Posterior cingulate gyrus (tissue), 11 donors: ENCODE results near the gene SDR42E1.

Experiments used
- DNase-seq, 10 donors: peaks; one replicate each; pipeline versions ENCODE4 v3.0.0 to v3.0.0-alpha.2; 2020 to 2021; ENCODE audit warnings: mixed read lengths in 3 of 10
- intact Hi-C: fragments of 100-400 bp; cut with DNase I; formaldehyde crosslinking; loops from one replicate; pipeline ENCODE4 v1.15.1; 2023

SDR42E1 gene

DNA sequence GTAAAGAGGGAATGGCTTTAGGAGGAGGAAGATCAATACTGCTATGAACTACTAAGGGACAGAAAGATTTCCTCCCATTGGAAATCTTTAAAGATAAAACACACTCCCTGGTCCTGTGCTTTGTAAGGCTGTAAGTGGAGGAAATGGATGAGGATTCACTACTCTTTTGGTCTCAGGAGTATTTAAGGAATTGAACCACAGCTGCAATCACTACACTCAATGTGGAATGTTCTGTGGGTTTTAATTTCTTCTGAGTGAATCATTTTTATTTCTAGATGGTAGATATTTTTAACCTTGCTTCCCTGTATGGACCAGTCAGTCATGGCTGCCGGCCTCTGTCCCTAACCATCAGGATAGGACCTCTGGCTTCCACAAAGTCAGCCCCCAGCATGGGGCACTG lies 65.6 kb downstream of the SDR42E1 start:
- intact Hi-C loops, result no loop called here
- no peak for DNase-seq

DNA sequence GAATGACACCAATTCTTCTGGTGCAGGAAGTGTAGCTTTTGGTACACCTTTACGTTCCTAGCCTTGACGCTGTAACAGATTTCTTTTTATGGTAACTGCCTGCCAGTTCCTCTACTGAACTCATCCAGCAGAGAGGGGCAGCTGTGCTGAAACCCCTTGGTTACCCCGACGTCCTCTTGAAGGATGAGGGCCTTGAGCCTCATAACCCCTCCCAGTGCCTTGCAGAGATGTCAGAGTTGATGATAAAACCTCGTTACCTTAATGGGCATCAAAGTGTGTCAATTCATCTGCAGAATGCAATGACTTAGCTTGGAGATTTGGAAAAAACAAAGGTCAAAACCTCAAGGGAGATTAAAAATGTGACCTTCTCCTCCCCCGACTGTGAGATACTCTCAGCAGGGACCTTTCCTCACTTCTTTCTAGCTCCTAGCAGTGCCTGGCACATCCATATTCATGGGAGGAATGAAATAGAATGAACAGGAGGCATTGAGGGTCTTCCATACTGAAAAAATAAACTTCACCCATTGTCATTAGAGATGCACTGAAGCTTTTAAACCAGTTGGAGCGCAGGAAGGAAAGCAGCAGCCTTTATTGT lies 69.2 kb downstream of the SDR42E1 start:
- intact Hi-C loops, result loop anchor here (5.0 kb wide), 1 partner anchor 290 kb away; no protein-coding TSS in a partner anchor
- no peak for DNase-seq

- intact Hi-C loops, result loop anchor here (5.0 kb wide), 1 partner anchor 291 kb away; no protein-coding TSS in a partner anchor
Measured at GRCh38 chr16:81940781-81941560, 70.3 kb downstream of the SDR42E1 start.

DNA sequence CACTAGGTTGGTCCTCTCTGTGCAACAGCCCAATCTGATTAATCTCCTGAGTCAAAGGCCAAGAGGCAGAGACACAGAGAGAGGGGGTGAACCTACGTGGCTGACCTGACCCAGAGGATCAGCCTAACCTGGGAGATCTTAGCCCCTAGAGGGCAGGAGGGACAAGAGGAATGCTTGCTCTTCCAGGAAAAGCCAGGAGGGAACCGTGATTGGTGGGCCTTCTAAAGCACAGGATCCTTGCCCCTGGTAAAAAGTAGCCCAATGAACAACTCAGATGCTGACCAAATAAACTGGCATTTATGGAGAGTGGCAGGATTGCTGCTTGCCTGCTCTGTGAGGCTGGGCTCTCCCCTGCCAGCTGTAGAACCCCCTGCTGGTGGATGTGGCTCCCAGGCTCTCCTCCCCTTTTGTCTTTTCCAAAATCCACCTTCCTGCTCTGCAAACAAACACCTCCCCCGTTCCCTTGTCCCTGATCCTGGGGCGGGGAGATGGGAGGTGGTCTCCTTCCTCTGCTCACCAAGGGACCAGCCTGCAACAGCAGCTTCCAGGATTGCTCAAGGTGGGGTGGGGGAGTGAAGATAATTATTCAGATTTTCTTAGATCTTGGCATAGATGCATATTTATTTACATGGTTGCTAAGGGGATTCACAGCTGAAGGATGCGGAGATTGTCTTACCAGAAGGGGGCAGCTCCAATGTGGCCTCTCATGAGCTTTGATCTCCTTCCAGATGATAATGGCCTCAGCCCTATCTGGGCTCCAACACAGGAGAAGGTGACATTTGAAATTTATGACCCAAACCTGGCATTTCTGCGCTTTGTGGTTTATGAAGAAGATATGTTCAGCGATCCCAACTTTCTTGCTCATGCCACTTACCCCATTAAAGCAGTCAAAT lies 71.9 kb downstream of the SDR42E1 start:
- intact Hi-C loops, result loop anchor here (5.0 kb wide), 1 partner anchor 293 kb away; no protein-coding TSS in a partner anchor
- DNase-seq, result no peak

More at GRCh38 chr16:81940781-81941560, 70.3 kb downstream of the SDR42E1 start:
- DNase-seq, result no peak
